ENCODE results near the gene NOTUM.

- TF ChIP-seq, protein P1, sequence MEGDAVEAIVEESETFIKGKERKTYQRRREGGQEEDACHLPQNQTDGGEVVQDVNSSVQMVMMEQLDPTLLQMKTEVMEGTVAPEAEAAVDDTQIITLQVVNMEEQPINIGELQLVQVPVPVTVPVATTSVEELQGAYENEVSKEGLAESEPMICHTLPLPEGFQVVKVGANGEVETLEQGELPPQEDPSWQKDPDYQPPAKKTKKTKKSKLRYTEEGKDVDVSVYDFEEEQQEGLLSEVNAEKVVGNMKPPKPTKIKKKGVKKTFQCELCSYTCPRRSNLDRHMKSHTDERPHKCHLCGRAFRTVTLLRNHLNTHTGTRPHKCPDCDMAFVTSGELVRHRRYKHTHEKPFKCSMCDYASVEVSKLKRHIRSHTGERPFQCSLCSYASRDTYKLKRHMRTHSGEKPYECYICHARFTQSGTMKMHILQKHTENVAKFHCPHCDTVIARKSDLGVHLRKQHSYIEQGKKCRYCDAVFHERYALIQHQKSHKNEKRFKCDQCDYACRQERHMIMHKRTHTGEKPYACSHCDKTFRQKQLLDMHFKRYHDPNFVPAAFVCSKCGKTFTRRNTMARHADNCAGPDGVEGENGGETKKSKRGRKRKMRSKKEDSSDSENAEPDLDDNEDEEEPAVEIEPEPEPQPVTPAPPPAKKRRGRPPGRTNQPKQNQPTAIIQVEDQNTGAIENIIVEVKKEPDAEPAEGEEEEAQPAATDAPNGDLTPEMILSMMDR (conservative IDR thresholded peaks at IDR 0.05; ENCODE audit: low read depth, low read length), result no peak
- no peak for TF ChIP-seq SMC3 (IDR thresholded peaks at IDR 0.05; ENCODE audit: low read depth, low read length)
- TF ChIP-seq USF2 (IDR thresholded peaks at IDR 0.05; ENCODE audit: low read depth, low read length), result no peak
- no peak for TF ChIP-seq MXI1 (IDR thresholded peaks at IDR 0.05; ENCODE audit: borderline replicate concordance, low read depth, low read length)
- no peak for TF ChIP-seq NFE2L2 (IDR thresholded peaks at IDR 0.05; ENCODE audit: low read depth, low read length)
- TF ChIP-seq RAD21 (IDR thresholded peaks at IDR 0.05; ENCODE audit: low read length), result no peak
- TF ChIP-seq RCOR1 (IDR thresholded peaks at IDR 0.05; ENCODE audit: insufficient replicate concordance, low read length), result no peak
- no peak for TF ChIP-seq POLR2A (IDR thresholded peaks at IDR 0.05; ENCODE audit: low read depth, low read length)
- TF ChIP-seq MAFK (IDR thresholded peaks at IDR 0.05; ENCODE audit: low read depth, low read length), result no peak
- no peak for TF ChIP-seq CHD1 (IDR thresholded peaks at IDR 0.05; ENCODE audit: low read depth, low read length)
- no peak for TF ChIP-seq BHLHE40 (IDR thresholded peaks at IDR 0.05; ENCODE audit: low read depth, low read length)
- TF ChIP-seq FOS (IDR thresholded peaks at IDR 0.05; ENCODE audit: low read depth, low read length), result no peak
- TF ChIP-seq RFX5 (IDR thresholded peaks at IDR 0.05; ENCODE audit: low read depth, low read length), result no peak
- no peak for TF ChIP-seq CEBPB (IDR thresholded peaks at IDR 0.05; ENCODE audit: low read depth, low read length)
Observed at GRCh38 chr17:81904600-81905423, 56.2 kb downstream of the NOTUM start.
